Endothelial cell of umbilical vein (primary cell): ENCODE data around the gene R3HDM1. TPM values are rescaled to one million over a fixed set of nuclear protein-coding genes. Genes with fewer than 3 reads are reported as not detected.

Source experiments
- BruUV-seq: library from RNA; stranded (reverse); fragments of 400-500 nt; replicated peaks from 2 replicates; lab custom pipeline; 2021; lab: Mats Ljungman, UMichigan
- CTCF ChIA-PET: fragments of 300-600, 350-600 bp; sonication (Branson Sonifier 250); formaldehyde crosslinking; loops from one replicate; lab custom pipeline; 2021; ENCODE audit warnings: antibody characterized with exemption, inconsistent platforms; lab: Charles Lee
- POLR2A ChIA-PET: fragments of 300-600, 350-600 bp; sonication (Branson Sonifier 250); formaldehyde crosslinking; loops from one replicate; lab custom pipeline; 2021; ENCODE audit warnings: antibody characterized with exemption, inconsistent platforms; lab: Charles Lee
- DNase-seq: peaks from one replicate; pipeline ENCODE4 v3.0.0-alpha.2; 2011; ENCODE audit warnings: low read depth, low spot score
- FAIRE-seq: peaks from 2 replicates; lab custom pipeline; 2011; peaks lifted over from hg19 to GRCh38; lab: Jason Lieb, UNC
- H2AFZ ChIP-seq: 2 replicates; pipeline ENCODE4 v1.6.0; 2012; ENCODE audit warnings: low read depth, low read length, control low read depth, inconsistent platforms
- H3K27ac ChIP-seq: 2 replicates; pipeline ENCODE4 v1.5.1; 2011; ENCODE audit warnings: low read depth, mild to moderate bottlenecking, control low read depth, low read length, moderate library complexity; ENCODE audit not compliant: insufficient read depth
- H3K27me3 ChIP-seq, 2 experiments: 2 replicates each; pipeline versions ENCODE4 v1.6.0 to v1.6.1; 2011; ENCODE audit warnings: low read length in 2 of 2, mixed read lengths in 1 of 2; ENCODE audit not compliant: control insufficient read depth in 2 of 2, insufficient read depth in 2 of 2
- H3K36me3 ChIP-seq, 2 experiments: 2 replicates in 1 of 2; 3 replicates in 1 of 2; pipeline ENCODE4 v1.5.1; 2011; ENCODE audit warnings: low read length in 2 of 2, mild to moderate bottlenecking in 1 of 2, moderate library complexity in 1 of 2; ENCODE audit not compliant: control insufficient read depth in 2 of 2, insufficient read depth in 2 of 2; ENCODE audit errors: extremely low read depth in 1 of 2
- H3K4me1 ChIP-seq: 3 replicates; pipeline ENCODE4 v1.5.1; 2011; ENCODE audit warnings: mild to moderate bottlenecking, low read length; ENCODE audit not compliant: control insufficient read depth, insufficient read depth; ENCODE audit errors: extremely low read depth
- H3K4me2 ChIP-seq: 2 replicates; pipeline ENCODE4 v1.6.1; 2011; ENCODE audit warnings: low read length, control low read depth, mixed read lengths; ENCODE audit not compliant: insufficient read depth
- H3K4me3 ChIP-seq, 3 experiments: fragments of 200-600 bp in 1 of 3; sonication (generic), shearing (Covaris generic) in 1 of 3; replicated peaks in 1 of 3; 2 replicates each; pipeline ENCODE4 v1.5.1; 2011 to 2016; ENCODE audit warnings: control low read depth in 3 of 3, low read length in 3 of 3, mild to moderate bottlenecking in 2 of 3, inconsistent platforms in 1 of 3, low read depth in 1 of 3, moderate library complexity in 1 of 3; ENCODE audit not compliant: insufficient read depth in 1 of 3
- H3K79me2 ChIP-seq: 2 replicates; pipeline ENCODE4 v1.6.0; 2012; ENCODE audit warnings: low read length, inconsistent platforms; ENCODE audit not compliant: control insufficient read depth, insufficient read depth
- H3K9ac ChIP-seq: replicated peaks from 2 replicates; pipeline ENCODE3; 2011; ENCODE audit warnings: low read length, control low read depth; ENCODE audit not compliant: insufficient read depth; ENCODE audit errors: extremely low read depth
- H3K9me1 ChIP-seq: replicated peaks from 3 replicates; pipeline ENCODE4 v1.6.0; 2011; ENCODE audit warnings: mild to moderate bottlenecking, low read length; ENCODE audit not compliant: control insufficient read depth, insufficient read depth; ENCODE audit errors: extremely low read depth
- H3K9me3 ChIP-seq: replicated peaks from 2 replicates; pipeline ENCODE4 v1.5.1; 2012; ENCODE audit warnings: low read length, inconsistent platforms; ENCODE audit not compliant: control insufficient read depth, insufficient read depth
- H4K20me1 ChIP-seq: replicated peaks from 2 replicates; pipeline ENCODE3; 2011; ENCODE audit warnings: mild to moderate bottlenecking, low read length; ENCODE audit not compliant: control insufficient read depth, insufficient read depth; ENCODE audit errors: extremely low read depth
- EZH2 ChIP-seq: IDR thresholded peaks from 2 replicates; pipeline ENCODE4 v1.6.1; 2012; ENCODE audit warnings: borderline replicate concordance, low read depth, mild to moderate bottlenecking, moderate library complexity, low read length, inconsistent platforms; ENCODE audit not compliant: severe bottlenecking
- FOS ChIP-seq: IDR thresholded peaks from 2 replicates; pipeline ENCODE4 v1.6.1; 2011; ENCODE audit warnings: mild to moderate bottlenecking, low read length, moderate library complexity, borderline replicate concordance; ENCODE audit not compliant: insufficient read depth
- GATA2 ChIP-seq: IDR thresholded peaks from 2 replicates; pipeline ENCODE4 v1.7.0; 2011; ENCODE audit warnings: low read depth, mild to moderate bottlenecking, moderate library complexity, mixed read lengths, low read length; ENCODE audit not compliant: insufficient read length, insufficient read depth
- JUN ChIP-seq: IDR thresholded peaks from 2 replicates; pipeline ENCODE4 v1.6.1; 2011; ENCODE audit warnings: borderline replicate concordance, low read depth; ENCODE audit not compliant: insufficient read length, insufficient read depth
- MYC ChIP-seq: IDR thresholded peaks from one replicate; pipeline ENCODE4 v1.6.1; 2011; ENCODE audit warnings: mild to moderate bottlenecking, low read depth, low read length
- POLR2A ChIP-seq: IDR thresholded peaks from 2 replicates; pipeline ENCODE4 v1.6.1; 2012; ENCODE audit warnings: low read depth, mild to moderate bottlenecking, control low read depth, low read length
- POLR2AphosphoS5 ChIP-seq: IDR thresholded peaks from 2 replicates; pipeline ENCODE4 v1.6.1; 2012; ENCODE audit warnings: low read depth, mild to moderate bottlenecking, control low read depth, low read length, moderate library complexity; ENCODE audit not compliant: insufficient read depth
- dilution Hi-C: fragments of 300-500 bp; cut with MboI; formaldehyde crosslinking; loops from one replicate; pipeline ENCODE4 v1.15.0; 2019; ENCODE audit warnings: low sequenced_read_pairs; ENCODE audit not compliant: extremely low pct_ligation_motif_present
- intact Hi-C: fragments of 100-400 bp; cut with micrococcal nuclease; formaldehyde crosslinking; loops from one replicate; pipeline ENCODE4 v1.10.0; 2022
- polyA plus RNA-seq, 4 experiments: library from polyadenylated mRNA; depleted of rRNA in 3 of 4; stranded (reverse) in 3 of 4; unstranded in 1 of 4; fragments of >200 nt; gene quantifications; 2 replicates each; pipeline versions ENCODE4 v1.2.1 to v1.2.3, GENCODE V29; 2011 to 2012; ENCODE audit warnings: missing spikeins in 1 of 4
- total RNA-seq: library from RNA; stranded (reverse); gene quantifications from 2 replicates; pipeline ENCODE4 v1.2.3, GENCODE V29; 2021
- TF ChIP-seq, protein P1 (sequence below): IDR thresholded peaks from 2 replicates; pipeline ENCODE4 v1.6.1; 2011; ENCODE audit not compliant: insufficient read depth, insufficient read length
- TF ChIP-seq, protein P2 (sequence below), 2 donors: IDR thresholded peaks; 1 replicate in 1 of 2; 2 replicates in 1 of 2; pipeline ENCODE4 v1.5.1; 2011; ENCODE audit warnings: low read length in 2 of 2, mild to moderate bottlenecking in 2 of 2, moderate library complexity in 2 of 2, control low read depth in 1 of 2, inconsistent platforms in 1 of 2, low read depth in 1 of 2; ENCODE audit not compliant: insufficient read depth in 1 of 2; ENCODE audit errors: extremely low read depth in 1 of 2

The R3HDM1 gene
- total and polyA plus RNA-seq, 2 donors (not counting 3 experiments of a cell fraction or from before 2014, with no cell fraction given): 36.6 to 61.8 TPM

DNA sequence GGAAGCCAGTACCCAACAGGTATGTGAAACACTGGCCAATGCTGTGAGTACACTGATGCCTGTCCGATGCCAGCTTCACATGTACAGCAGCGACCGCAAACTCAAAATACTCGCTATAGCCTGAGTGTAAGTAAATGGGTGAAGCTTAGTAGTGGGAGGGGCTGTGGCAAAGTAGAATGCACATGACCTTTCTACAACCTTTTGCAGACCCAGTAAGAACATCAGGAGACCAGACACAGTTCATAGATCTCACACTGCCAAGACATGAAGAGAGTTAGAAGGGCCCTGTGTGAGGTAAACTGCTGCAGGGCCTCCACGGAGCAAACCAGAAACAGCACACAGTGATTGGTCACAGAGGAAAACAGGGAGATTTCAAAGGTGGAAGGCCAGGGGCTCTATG, 201.3 kb downstream of the R3HDM1 start:
- Histone ChIP-seq H4K20me1 (no peaks in the 10 kb centered on the region), H3K4me3 (no peak overlapping the region), H2AFZ (no peak overlapping the region), H3K27me3 (no peaks in the 10 kb centered on the region), H3K4me1 (no peaks in the 10 kb centered on the region), H3K36me3 (no peaks in the 10 kb centered on the region), H3K9me1 (no peaks in the 10 kb centered on the region), H3K79me2 (no peaks in the 10 kb centered on the region), H3K4me2 (no peak overlapping the region), H3K9ac (no peak overlapping the region), H3K9me3 (no peaks in the 10 kb centered on the region), H3K27ac (no peak overlapping the region)
- ChIA-PET CTCF (interaction anchor here (0.8 to 1.1 kb wide), 3 partner anchors 25 to 729 kb away, joined by 4 read pairs; no protein-coding TSS in a partner anchor), POLR2A (no interaction called here)
- FAIRE-seq (no peak), DNase-seq (no peak)
- TF ChIP-seq JUN (no peak), FOS (no peak), POLR2A (no peak), EZH2 (no peak), POLR2AphosphoS5 (no peak), GATA2 (no peak), MYC (no peak)
- TF ChIP-seq, protein P1, sequence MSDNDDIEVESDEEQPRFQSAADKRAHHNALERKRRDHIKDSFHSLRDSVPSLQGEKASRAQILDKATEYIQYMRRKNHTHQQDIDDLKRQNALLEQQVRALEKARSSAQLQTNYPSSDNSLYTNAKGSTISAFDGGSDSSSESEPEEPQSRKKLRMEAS: no peak
- TF ChIP-seq, protein P2, sequence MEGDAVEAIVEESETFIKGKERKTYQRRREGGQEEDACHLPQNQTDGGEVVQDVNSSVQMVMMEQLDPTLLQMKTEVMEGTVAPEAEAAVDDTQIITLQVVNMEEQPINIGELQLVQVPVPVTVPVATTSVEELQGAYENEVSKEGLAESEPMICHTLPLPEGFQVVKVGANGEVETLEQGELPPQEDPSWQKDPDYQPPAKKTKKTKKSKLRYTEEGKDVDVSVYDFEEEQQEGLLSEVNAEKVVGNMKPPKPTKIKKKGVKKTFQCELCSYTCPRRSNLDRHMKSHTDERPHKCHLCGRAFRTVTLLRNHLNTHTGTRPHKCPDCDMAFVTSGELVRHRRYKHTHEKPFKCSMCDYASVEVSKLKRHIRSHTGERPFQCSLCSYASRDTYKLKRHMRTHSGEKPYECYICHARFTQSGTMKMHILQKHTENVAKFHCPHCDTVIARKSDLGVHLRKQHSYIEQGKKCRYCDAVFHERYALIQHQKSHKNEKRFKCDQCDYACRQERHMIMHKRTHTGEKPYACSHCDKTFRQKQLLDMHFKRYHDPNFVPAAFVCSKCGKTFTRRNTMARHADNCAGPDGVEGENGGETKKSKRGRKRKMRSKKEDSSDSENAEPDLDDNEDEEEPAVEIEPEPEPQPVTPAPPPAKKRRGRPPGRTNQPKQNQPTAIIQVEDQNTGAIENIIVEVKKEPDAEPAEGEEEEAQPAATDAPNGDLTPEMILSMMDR (IDR thresholded peaks at IDR 0.05; ENCODE audit: extremely low read depth in 1 of 2, insufficient read depth in 1 of 2, low read depth in 1 of 2, low read length in 2 of 2): no peak
- dilution Hi-C loops (no loop called here), intact Hi-C loops (no loop called here)
- no TSS peak for BruUV-seq
